Panc1 (cell line): ENCODE results near the gene LMBR1L. TPM values are rescaled to one million over a fixed set of nuclear protein-coding genes. Genes with fewer than 3 reads are reported as not detected.

ENCODE experiments used
- ATAC-seq: fragments of 200-7000 bp; cut with Tn5 transposase; 2 replicates; pipeline ENCODE4 v1.9.1; 2020; ENCODE audit warnings: mild to moderate bottlenecking, moderate library complexity
- Bru-seq: library from RNA; stranded (reverse); fragments of 400-500 nt; gene quantifications from one replicate; lab custom pipeline; 2021; lab: Mats Ljungman, UMichigan
- BruChase-seq, 2 experiments: library from RNA; stranded (reverse); fragments of 400-500 nt; gene quantifications; one replicate each; lab custom pipeline; 2021; lab: Mats Ljungman, UMichigan
- BruUV-seq: library from RNA; stranded (reverse); fragments of 400-500 nt; replicated peaks from 2 replicates; lab custom pipeline; 2021; lab: Mats Ljungman, UMichigan
- CTCF ChIA-PET: fragments of 300-600 bp; sonication (Branson Sonifier 250); formaldehyde crosslinking; loops from one replicate; lab custom pipeline; 2022; ENCODE audit warnings: antibody characterized with exemption; lab: Charles Lee
- POLR2A ChIA-PET: fragments of 300-600 bp; sonication (Branson Sonifier 250); formaldehyde crosslinking; loops from one replicate; lab custom pipeline; 2022; ENCODE audit warnings: antibody characterized with exemption; lab: Charles Lee
- DNase-seq: peaks from one replicate; pipeline ENCODE4 v3.0.0-alpha.2; 2010; ENCODE audit warnings: low read depth, low spot score
- H3K27ac ChIP-seq: 2 replicates; pipeline ENCODE4 v1.5.1; 2011; ENCODE audit warnings: mild to moderate bottlenecking, low read length, inconsistent platforms
- H3K27me3 ChIP-seq: fragments of 200-500 bp; sonication (Bioruptor generic); 2 replicates; pipeline ENCODE4 v1.6.0; 2014; ENCODE audit warnings: low read length, inconsistent platforms; ENCODE audit not compliant: control insufficient read depth, insufficient read depth
- H3K36me3 ChIP-seq: fragments of 200-500 bp; sonication (Bioruptor generic); 2 replicates; pipeline ENCODE4 v1.5.1; 2014; ENCODE audit warnings: inconsistent platforms, mild to moderate bottlenecking, low read length, moderate library complexity; ENCODE audit not compliant: control insufficient read depth, insufficient read depth
- H3K4me1 ChIP-seq: 2 replicates; pipeline ENCODE4 v1.5.1; 2011; ENCODE audit warnings: inconsistent platforms, mild to moderate bottlenecking, low read length, moderate library complexity; ENCODE audit not compliant: control insufficient read depth, insufficient read depth
- H3K4me3 ChIP-seq, 2 experiments: 2 replicates each; pipeline ENCODE4 v1.5.1; 2011 to 2012; ENCODE audit warnings: low read depth in 2 of 2, low read length in 2 of 2, mild to moderate bottlenecking in 2 of 2, inconsistent platforms in 1 of 2, moderate library complexity in 1 of 2
- H3K9me3 ChIP-seq: fragments of 200-500 bp; sonication (Bioruptor generic); 2 replicates; pipeline ENCODE4 v1.5.1; 2014; ENCODE audit warnings: low read depth, mild to moderate bottlenecking, inconsistent platforms, low read length, moderate library complexity; ENCODE audit not compliant: control insufficient read depth, insufficient read depth
- CTCF ChIP-seq: fragments of 450-650 bp; IDR thresholded peaks from 2 replicates; pipeline ENCODE4 v1.5.1; 2017; ENCODE audit warnings: mild to moderate bottlenecking
- POLR2AphosphoS5 ChIP-seq: IDR thresholded peaks from 2 replicates; pipeline ENCODE4 v1.6.1; 2012; ENCODE audit warnings: mild to moderate bottlenecking, low read depth, low read length, moderate library complexity
- REST ChIP-seq, 2 experiments: IDR thresholded peaks; 2 replicates each; pipeline ENCODE4 v1.6.1; 2011 to 2012; ENCODE audit warnings: low read depth in 2 of 2, control low read depth in 1 of 2, low read length in 1 of 2, mild to moderate bottlenecking in 1 of 2, moderate library complexity in 1 of 2; ENCODE audit not compliant: insufficient read depth in 1 of 2
- SIN3A ChIP-seq: IDR thresholded peaks from 2 replicates; pipeline ENCODE4 v1.6.1; 2012; ENCODE audit warnings: low read depth, mild to moderate bottlenecking, low read length, moderate library complexity, borderline replicate concordance; ENCODE audit not compliant: insufficient read depth
- TCF7L2 ChIP-seq: IDR thresholded peaks from 2 replicates; pipeline ENCODE4 v1.6.1; 2011; ENCODE audit warnings: mild to moderate bottlenecking, low read depth, low read length, inconsistent platforms
- in situ Hi-C: cut with HindIII; loops from 2 replicates; pipeline ENCODE4 v1.10.0; 2016; ENCODE audit warnings: low sequenced_read_pairs, low pct_unique_long_range_greater_than_20kb
- intact Hi-C: fragments of 100-400 bp; cut with micrococcal nuclease; formaldehyde crosslinking; loops from one replicate; pipeline ENCODE4 v1.10.0; 2022; ENCODE audit not compliant: unreplicated experiment
- long read RNA-seq: library from polyadenylated mRNA; unstranded; transcript quantifications from one replicate; pipeline ENCODE4 v2.0.0, GENCODE V29; 2021; ENCODE audit not compliant: unreplicated experiment
- polyA plus RNA-seq: library from polyadenylated mRNA; unstranded; fragments of >200 nt; gene quantifications from one replicate; pipeline ENCODE4 v1.2.1, GENCODE V29; 2012; ENCODE audit warnings: missing spikeins; ENCODE audit not compliant: insufficient read length
- total RNA-seq: library from RNA; stranded (reverse); gene quantifications from one replicate; pipeline ENCODE4 v1.2.1, GENCODE V29; 2021; ENCODE audit not compliant: unreplicated experiment

Gene LMBR1L
- total RNA-seq (34.4 TPM), Bru-seq, nascent RNA (percentile 59 among the genes with signal in this experiment), BruChase-seq, experiment 1, labeled RNA remaining after a 2-hour chase (percentile 67 among the genes with signal in this experiment), BruChase-seq, experiment 2, labeled RNA remaining after a 6-hour chase (percentile 60 among the genes with signal in this experiment)
- polyA plus RNA-seq, result 32.6 TPM
- long read RNA-seq, partial matches to known transcripts, result 2 of 14 reads
- long read RNA-seq, other reads (novel, unspliced or antisense), result 9 of 14 reads

- Histone ChIP-seq H3K4me3 (peak within 1 kb of the TSS; percentile 92), H3K9me3 (no peaks in the 10 kb centered on the region), H3K36me3 (no peaks in the 10 kb centered on the region; the same call in 1 of the 2 replicates), H3K4me1 (peaks cover 14% of the 10 kb centered on the region), H3K27ac (peak within 1 kb of the TSS; percentile 80), H3K27me3 (no peaks in the 10 kb centered on the region)
- ATAC-seq, result peak; percentile 100
- TF ChIP-seq POLR2AphosphoS5 (peak; percentile 52; the same call in 1 of the 2 replicates), TCF7L2 (no peak)
- peak; percentile 92 for DNase-seq
- no TSS peak for BruUV-seq
- in situ Hi-C loops, result no loop called here
- ChIA-PET POLR2A (interaction anchor here (0.8 kb wide), 1 partner anchor 21 kb away, joined by 3 read pairs; the partner anchor contains the start of gene TUBA1B), CTCF (interaction anchor here (0.6 to 1.4 kb wide), 6 partner anchors 9 to 46 kb away, joined by 3 to 6 read pairs (median 4); no protein-coding TSS in a partner anchor)
- intact Hi-C loops, result no loop called here
Measured at GRCh38 chr12:49110464-49111155, at the start of gene LMBR1L. Gene LMBR1L, minus strand, starts transcription at chr12:49110847. Its CDS starts 292 bp downstream, at chr12:49110555.

GRCh38 chr12:49160399-49160798, 49.8 kb upstream of the LMBR1L start:
- TF ChIP-seq TCF7L2 (no peak), SIN3A (no peak), POLR2AphosphoS5 (no peak), REST (IDR thresholded peaks at IDR 0.05; ENCODE audit: insufficient read depth in 1 of 2, low read depth in 2 of 2, low read length in 1 of 2) (no peak), CTCF (no peak)
- Histone ChIP-seq H3K36me3 (no peaks in the 10 kb centered on the region), H3K4me3 (no peak overlapping the region), H3K9me3 (no peaks in the 10 kb centered on the region), H3K4me1 (no peaks in the 10 kb centered on the region), H3K27ac (no peak overlapping the region), H3K27me3 (no peaks in the 10 kb centered on the region)
- ChIA-PET CTCF (no interaction called here), POLR2A (no interaction called here)
- no peak for DNase-seq
- in situ Hi-C loops, result no loop called here
- intact Hi-C loops, result no loop called here
- no peak for ATAC-seq
- no TSS peak for BruUV-seq
